CD4-positive, alpha-beta T cell (primary cell): ENCODE results near the gene ADAMTS17. TPM values are rescaled to one million over a fixed set of nuclear protein-coding genes. Genes with fewer than 3 reads are reported as not detected.

Experiments used
- ATAC-seq: fragments of 200-7000 bp; cut with Tn5 transposase; one replicate; pipeline ENCODE4 v1.10.0; 2022; ENCODE audit warnings: mild to moderate bottlenecking; ENCODE audit not compliant: poor library complexity
- CTCF ChIA-PET: fragments of 350-600 bp; sonication (Branson Sonifier 250); formaldehyde crosslinking; loops from one replicate; lab custom pipeline; 2021; ENCODE audit warnings: antibody characterized with exemption, inconsistent platforms; lab: Charles Lee
- POLR2A ChIA-PET: fragments of 350-600 bp; sonication (Branson Sonifier 250); formaldehyde crosslinking; loops from one replicate; lab custom pipeline; 2021; ENCODE audit warnings: antibody characterized with exemption, inconsistent platforms; lab: Charles Lee
- DNase-seq, 14 experiments: peaks; one replicate each; pipeline ENCODE4 v3.0.0-alpha.2; 2013 to 2020; ENCODE audit warnings: mixed read lengths in 2 of 14
- H3K27ac ChIP-seq, 2 donors: one replicate each; pipeline versions ENCODE4 v1.5.1 to v1.7.0; 2013; ENCODE audit warnings: low read length in 2 of 2, low read depth in 1 of 2, mild to moderate bottlenecking in 1 of 2
- H3K27me3 ChIP-seq, 2 experiments: 1 replicate in 1 of 2; 2 replicates in 1 of 2; pipeline versions ENCODE4 v1.6.1 to v1.7.0; 2013; ENCODE audit warnings: low read length in 2 of 2, control low read depth in 1 of 2, mild to moderate bottlenecking in 1 of 2, moderate library complexity in 1 of 2; ENCODE audit not compliant: insufficient read depth in 2 of 2, control insufficient read depth in 1 of 2
- H3K36me3 ChIP-seq: one replicate; pipeline ENCODE4 v1.6.1; 2013; ENCODE audit warnings: low read length, control low read depth; ENCODE audit not compliant: insufficient read depth
- H3K4me1 ChIP-seq: one replicate; pipeline ENCODE4 v1.6.1; 2013; ENCODE audit warnings: low read length, control low read depth; ENCODE audit not compliant: insufficient read depth
- H3K4me3 ChIP-seq: one replicate; pipeline ENCODE4 v1.5.1; 2013; ENCODE audit warnings: mild to moderate bottlenecking, low read length, moderate library complexity
- H3K9me3 ChIP-seq, 2 experiments: 1 replicate in 1 of 2; 2 replicates in 1 of 2; pipeline versions ENCODE4 v1.6.1 to v1.7.0; 2013; ENCODE audit warnings: low read length in 2 of 2, mild to moderate bottlenecking in 2 of 2, control low read depth in 1 of 2, moderate library complexity in 1 of 2; ENCODE audit not compliant: control insufficient read depth in 1 of 2, insufficient read depth in 1 of 2
- H3K27ac Mint-ChIP-seq: one replicate; pipeline ENCODE4 v1.8.0; 2020; ENCODE audit warnings: mixed read lengths
- H3K27me3 Mint-ChIP-seq: one replicate; pipeline ENCODE4 v1.8.0; 2021; ENCODE audit warnings: mixed read lengths
- H3K36me3 Mint-ChIP-seq: one replicate; pipeline ENCODE4 v1.8.0; 2021; ENCODE audit warnings: low read depth, mixed read lengths
- H3K4me1 Mint-ChIP-seq: one replicate; pipeline ENCODE4 v1.8.0; 2021; ENCODE audit warnings: low read depth, mixed read lengths
- H3K4me3 Mint-ChIP-seq: one replicate; pipeline ENCODE4 v1.8.0; 2020; ENCODE audit warnings: mild to moderate bottlenecking, mixed read lengths
- H3K9me3 Mint-ChIP-seq: one replicate; pipeline ENCODE4 v1.8.0; 2020; ENCODE audit warnings: mixed read lengths
- CTCF ChIP-seq: fragments of 200-600 bp; IDR thresholded peaks from one replicate; pipeline ENCODE4 v1.8.0; 2022; ENCODE audit warnings: antibody characterized with exemption, mild to moderate bottlenecking
- intact Hi-C, 2 experiments: fragments of 100-400 bp; cut with DNase I in 1 of 2; cut with micrococcal nuclease in 1 of 2; formaldehyde crosslinking; loops; one replicate each; pipeline versions ENCODE4 v1.15.1 to v1.9.0; 2023 to 2025; cut with DNase I, micrococcal nuclease
- total RNA-seq, 174 experiments: library from RNA in 2 of 174; stranded (reverse) in 2 of 174; gene quantifications; one replicate each; pipeline ENCODE4 v1.2.3 and lab custom pipeline; 2021 to 2026

ADAMTS17 gene
- total RNA-seq, 2 experiments from 2014 or later: 9.9 to 13.2 TPM

DNA sequence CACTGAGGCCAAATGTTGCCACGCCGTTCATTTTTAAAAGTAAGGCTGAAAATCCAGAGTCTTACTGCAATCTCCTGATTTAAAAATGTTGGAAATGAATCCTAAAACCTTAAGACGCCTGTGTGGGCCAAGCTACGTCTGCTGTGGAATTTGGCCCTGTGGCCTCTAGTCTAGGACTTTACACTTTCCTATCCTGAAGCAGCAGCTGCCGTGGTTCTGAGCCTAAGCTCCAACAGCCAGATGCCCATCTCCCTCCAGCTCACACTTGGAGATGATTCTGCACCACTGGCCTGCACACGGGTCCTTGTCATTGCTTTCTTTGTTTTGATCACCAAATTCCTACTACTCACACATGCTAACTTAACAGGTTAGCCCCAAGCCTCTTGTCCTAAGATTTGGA is 322.2 kb downstream of the ADAMTS17 start:
- H3K4me1 ChIP-seq: no peaks in the 10 kb centered on the region
- H3K27ac ChIP-seq: no peak overlapping the region
- ATAC-seq (no peak), DNase-seq (no peak)
- H3K36me3 ChIP-seq: no peaks in the 10 kb centered on the region
- ChIA-PET POLR2A (no interaction called here), CTCF (no interaction called here)
- H3K27ac Mint-ChIP-seq: no peak overlapping the region
- H3K4me3 Mint-ChIP-seq: no peak overlapping the region
- H3K4me3 ChIP-seq: no peak overlapping the region
- no peaks in the 10 kb centered on the region for H3K4me1 Mint-ChIP-seq
- H3K27me3 ChIP-seq: no peaks in the 10 kb centered on the region
- H3K9me3 ChIP-seq: peaks cover 0 to 8% of the 10 kb centered on the region in 2 experiments
- H3K27me3 Mint-ChIP-seq: no peaks in the 10 kb centered on the region
- TF ChIP-seq CTCF: no peak
- H3K36me3 Mint-ChIP-seq: peaks cover 7% of the 10 kb centered on the region
- intact Hi-C loops: no loop called here
- no peaks in the 10 kb centered on the region for H3K9me3 Mint-ChIP-seq

DNA sequence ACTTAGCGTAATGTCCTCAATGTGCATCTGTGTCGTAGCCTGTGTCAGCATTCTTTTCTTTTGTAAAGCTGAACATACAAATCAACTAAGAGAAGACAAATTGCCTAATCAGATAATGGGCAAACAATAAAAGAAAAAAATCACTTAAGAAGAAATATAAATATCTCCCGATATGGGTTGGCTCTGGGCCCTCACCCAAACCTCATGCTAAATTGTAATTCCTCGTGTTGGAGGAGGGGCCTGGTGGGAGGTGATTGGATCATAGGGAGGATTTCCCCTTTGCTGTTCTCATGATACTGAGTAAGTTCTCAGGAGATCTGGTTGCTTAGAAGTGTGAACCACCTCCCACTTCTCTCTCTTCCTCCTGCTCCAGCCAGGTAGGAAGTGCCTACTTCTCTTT is 323.6 kb downstream of the ADAMTS17 start:
- ChIA-PET POLR2A (no interaction called here), CTCF (no interaction called here)
- no peak overlapping the region for H3K4me3 ChIP-seq
- DNase-seq: no peak
- no peak overlapping the region for H3K4me3 Mint-ChIP-seq
- no peaks in the 10 kb centered on the region for H3K27me3 Mint-ChIP-seq
- no peak for ATAC-seq
- intact Hi-C loops: no loop called here
- H3K4me1 ChIP-seq: no peaks in the 10 kb centered on the region
- no peaks in the 10 kb centered on the region for H3K36me3 ChIP-seq
- H3K27ac Mint-ChIP-seq: no peak overlapping the region
- no peaks in the 10 kb centered on the region for H3K4me1 Mint-ChIP-seq
- no peak overlapping the region for H3K27ac ChIP-seq
- peaks cover 7% of the 10 kb centered on the region for H3K36me3 Mint-ChIP-seq
- TF ChIP-seq CTCF: no peak
- peaks cover 0 to 8% of the 10 kb centered on the region in 2 experiments for H3K9me3 ChIP-seq
- H3K9me3 Mint-ChIP-seq: no peaks in the 10 kb centered on the region
- H3K27me3 ChIP-seq: no peaks in the 10 kb centered on the region

DNA sequence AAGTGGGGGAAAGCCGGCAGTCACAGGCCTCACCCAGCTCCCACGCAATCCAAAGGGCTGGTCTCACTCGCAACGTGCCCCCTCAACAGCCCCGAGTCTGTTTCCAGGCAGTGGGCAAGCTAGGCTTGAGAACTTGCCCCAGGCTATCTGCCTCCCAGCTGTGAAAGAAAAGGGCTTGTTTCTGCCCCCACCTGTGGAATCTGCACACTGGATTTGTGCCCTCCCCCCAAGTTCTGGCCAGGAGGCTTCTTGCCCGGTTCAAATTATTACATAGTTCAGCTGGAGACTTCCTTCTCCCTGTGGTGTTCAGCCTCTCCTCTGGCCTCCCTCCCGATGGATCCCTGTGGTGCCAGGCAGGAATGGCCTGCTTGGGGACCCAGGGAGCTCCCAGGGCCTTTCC is 324.6 kb downstream of the ADAMTS17 start:
- Mint-ChIP-seq H3K27ac (no peak overlapping the region), H3K9me3 (no peaks in the 10 kb centered on the region), H3K4me1 (no peaks in the 10 kb centered on the region), H3K27me3 (no peaks in the 10 kb centered on the region), H3K4me3 (no peak overlapping the region), H3K36me3 (peaks cover 7% of the 10 kb centered on the region)
- Histone ChIP-seq H3K9me3 (peaks cover 0 to 8% of the 10 kb centered on the region in 2 experiments), H3K36me3 (no peaks in the 10 kb centered on the region), H3K4me1 (no peaks in the 10 kb centered on the region), H3K27me3 (no peaks in the 10 kb centered on the region), H3K27ac (no peak overlapping the region), H3K4me3 (no peak overlapping the region)
- POLR2A ChIA-PET: no interaction called here
- CTCF ChIA-PET: no interaction called here
- TF ChIP-seq CTCF: no peak
- no peak for ATAC-seq
- intact Hi-C loops: no loop called here
- no peak for DNase-seq
